Measurements from ENCODE around the gene IQCC.
A peak's percentile ranks its signal among the peaks of the same experiment; 100 is the strongest.

IQCC gene

GRCh38 chr1:32224285-32224684, 18.8 kb downstream of the IQCC start:
- no peak for DNase-seq

GRCh38 chr1:32228771-32229170, 23.3 kb downstream of the IQCC start:
- DNase-seq, result no peak

GRCh38 chr1:32231843-32232432, 26.5 kb downstream of the IQCC start:
- DNase-seq, result no peak

GRCh38 chr1:32232558-32233304, 27.3 kb downstream of the IQCC start:
- DNase-seq, result no peak

- no peak for DNase-seq
Measured at GRCh38 chr1:32234792-32235191, 29.3 kb downstream of the IQCC start.

- no peak for DNase-seq
Measured at GRCh38 chr1:32239337-32239736, 33.9 kb downstream of the IQCC start.

GRCh38 chr1:32239790-32240139, 34.3 kb downstream of the IQCC start:
- no peak for DNase-seq

- peak; percentile 69 for DNase-seq
Measured at GRCh38 chr1:32240140-32240951, 34.9 kb downstream of the IQCC start.

GRCh38 chr1:32241001-32241763, 35.7 kb downstream of the IQCC start:
- peak; percentile 58 for DNase-seq

GRCh38 chr1:32242341-32242851, 36.9 kb downstream of the IQCC start:
- DNase-seq, result no peak

GRCh38 chr1:32246888-32247273, 41.4 kb downstream of the IQCC start, which contains the start of gene FAM167B:
TSS of gene FAM167B (plus strand) at chr1:32247222. CDS start at chr1:32247422, 200 bp downstream.
- DNase-seq, result no peak

- no peak for DNase-seq
Measured at GRCh38 chr1:32247452-32247851, 42.0 kb downstream of the IQCC start.

GRCh38 chr1:32247983-32248889, 42.8 kb downstream of the IQCC start:
- DNase-seq, result peak; percentile 93

- peak; percentile 85 for DNase-seq
Measured at GRCh38 chr1:32249831-32250525, 44.5 kb downstream of the IQCC start.

GRCh38 chr1:32250893-32251716, 45.6 kb downstream of the IQCC start, which contains the start of gene LCK:
TSS of gene LCK (plus strand) at chr1:32251265. CDS start at chr1:32274330, 23,065 bp downstream.
- DNase-seq, result peak; percentile 86

GRCh38 chr1:32255072-32256071, 49.9 kb downstream of the IQCC start:
- DNase-seq, result no peak

- DNase-seq, result no peak
Measured at GRCh38 chr1:32256473-32257226, 51.2 kb downstream of the IQCC start.

GRCh38 chr1:32257227-32257508, 51.7 kb downstream of the IQCC start:
- no peak for DNase-seq

Data from stimulated activated CD8-positive, alpha-beta memory T cell treated with anti-CD3 and anti-CD28 coated beads, Interleukin-4, amount 100 ng/mL, for 48 hours (primary cell).